Cardiac muscle cell (in vitro differentiated cells and primary cell): ENCODE measurements around the gene SLAIN2. TPM values are rescaled to one million over a fixed set of nuclear protein-coding genes. Genes with fewer than 3 reads are reported as not detected.

Experiments used
- DNase-seq, 2 donors: peaks; one replicate each; pipeline versions ENCODE4 v3.0.0 to v3.0.0-alpha.2; 2010 to 2017; ENCODE audit warnings: low read depth in 1 of 2, low spot score in 1 of 2
- H3K27ac ChIP-seq: fragments of 200-600 bp; sonication (generic); 2 replicates; pipeline ENCODE4 v1.5.1; 2016
- H3K27me3 ChIP-seq: fragments of 200-600 bp; sonication (generic); 2 replicates; pipeline ENCODE4 v1.6.0; 2016; ENCODE audit warnings: control low read depth
- H3K36me3 ChIP-seq: fragments of 200-600 bp; sonication (generic); 2 replicates; pipeline ENCODE4 v1.5.1; 2016; ENCODE audit warnings: control low read depth
- H3K4me1 ChIP-seq: fragments of 200-600 bp; sonication (generic); 2 replicates; pipeline ENCODE4 v1.8.1; 2017; ENCODE audit warnings: low read depth, mild to moderate bottlenecking, mixed run types
- H3K4me3 ChIP-seq: fragments of 200-600 bp; sonication (generic); 2 replicates; pipeline ENCODE4 v1.5.1; 2016; ENCODE audit warnings: mild to moderate bottlenecking
- H3K9me3 ChIP-seq: fragments of 200-600 bp; sonication (generic); 2 replicates; pipeline ENCODE4 v1.5.1; 2017; ENCODE audit warnings: low read depth, mild to moderate bottlenecking, control low read depth
- CTCF ChIP-seq: IDR thresholded peaks from 2 replicates; pipeline ENCODE4 v1.5.1; 2012; ENCODE audit warnings: low read depth, mild to moderate bottlenecking, low read length
- polyA plus RNA-seq: library from polyadenylated mRNA; unstranded; fragments of >200 nt; fragmentation: Nextera tagmentation; extraction: Ambion mirVana; gene quantifications from 2 replicates; pipeline ENCODE4 v1.2.1, GENCODE V29; 2016
- total RNA-seq: library from RNA; depleted of rRNA; stranded (reverse); fragments of >200 nt; gene quantifications from 2 replicates; pipeline ENCODE4 v1.2.3, GENCODE V29; 2016

Gene SLAIN2
- total and polyA plus RNA-seq, 2 experiments from 2014 or later = 23.8 to 92.5 TPM

- Histone ChIP-seq H3K4me1 (no peaks in the 10 kb centered on the region), H3K36me3 (no peaks in the 10 kb centered on the region), H3K27me3 (no peaks in the 10 kb centered on the region), H3K4me3 (no peak overlapping the region), H3K9me3 (no peaks in the 10 kb centered on the region), H3K27ac (no peak overlapping the region)
- no peak for TF ChIP-seq CTCF
- peak in 1 of 2 donors; percentile 28 for DNase-seq
Observed at GRCh38 chr4:48360285-48361011, 19.1 kb downstream of the SLAIN2 start.

GRCh38 chr4:48361012-48361400 lies 19.7 kb downstream of the SLAIN2 start:
- Histone ChIP-seq H3K9me3 (no peaks in the 10 kb centered on the region), H3K36me3 (no peaks in the 10 kb centered on the region), H3K4me1 (no peaks in the 10 kb centered on the region), H3K4me3 (no peak overlapping the region), H3K27ac (no peak overlapping the region), H3K27me3 (no peaks in the 10 kb centered on the region)
- no peak for DNase-seq
- no peak for TF ChIP-seq CTCF

- Histone ChIP-seq H3K27me3 (no peaks in the 10 kb centered on the region), H3K36me3 (no peaks in the 10 kb centered on the region), H3K4me1 (no peaks in the 10 kb centered on the region), H3K4me3 (no peak overlapping the region), H3K9me3 (no peaks in the 10 kb centered on the region), H3K27ac (no peak overlapping the region)
- DNase-seq = no peak
- TF ChIP-seq CTCF = no peak
Observed at GRCh38 chr4:48366611-48367010, 25.3 kb downstream of the SLAIN2 start.

GRCh38 chr4:48367016-48367415 lies 25.7 kb downstream of the SLAIN2 start:
- no peaks in the 10 kb centered on the region for H3K4me1 ChIP-seq
- no peak for DNase-seq
- no peak overlapping the region for H3K4me3 ChIP-seq
- H3K27me3 ChIP-seq = no peaks in the 10 kb centered on the region
- TF ChIP-seq CTCF = no peak
- no peaks in the 10 kb centered on the region for H3K9me3 ChIP-seq
- no peaks in the 10 kb centered on the region for H3K36me3 ChIP-seq
- H3K27ac ChIP-seq = no peak overlapping the region

GRCh38 chr4:48368389-48368788 lies 27.1 kb downstream of the SLAIN2 start:
- Histone ChIP-seq H3K4me1 (no peaks in the 10 kb centered on the region), H3K36me3 (no peaks in the 10 kb centered on the region), H3K9me3 (no peaks in the 10 kb centered on the region), H3K27me3 (no peaks in the 10 kb centered on the region), H3K4me3 (no peak overlapping the region), H3K27ac (no peak overlapping the region)
- no peak for TF ChIP-seq CTCF
- no peak for DNase-seq
